H9 (cell line): ENCODE data around the gene PDCD1. TPM values are rescaled to one million over a fixed set of nuclear protein-coding genes. Genes with fewer than 3 reads are reported as not detected.

ENCODE experiments used
- DNase-seq: peaks from one replicate; pipeline ENCODE4 v3.0.0-alpha.2; 2017
- H2AFZ ChIP-seq: one replicate; pipeline ENCODE4 v1.6.1; 2013; ENCODE audit warnings: mild to moderate bottlenecking, low read length, control low read depth, moderate library complexity
- H2AK5ac ChIP-seq: 2 replicates; pipeline ENCODE4 v1.6.1; 2013; ENCODE audit warnings: low read length, control low read depth, mixed read lengths; ENCODE audit not compliant: insufficient read length
- H2BK120ac ChIP-seq: one replicate; pipeline ENCODE4 v1.6.1; 2013; ENCODE audit warnings: low read depth, mild to moderate bottlenecking, low read length, control low read depth, inconsistent platforms; ENCODE audit not compliant: poor library complexity, severe bottlenecking
- H2BK12ac ChIP-seq: 2 replicates; pipeline ENCODE4 v1.6.1; 2013; ENCODE audit warnings: low read length, control low read depth, mixed read lengths, low read depth; ENCODE audit not compliant: insufficient read length
- H2BK15ac ChIP-seq: 2 replicates; pipeline ENCODE4 v1.6.1; 2013; ENCODE audit warnings: low read depth, low read length, control low read depth
- H2BK20ac ChIP-seq: one replicate; pipeline ENCODE4 v1.6.1; 2013; ENCODE audit warnings: low read depth, mild to moderate bottlenecking, low read length, control low read depth, inconsistent platforms; ENCODE audit not compliant: poor library complexity, severe bottlenecking
- H2BK5ac ChIP-seq: 2 replicates; pipeline ENCODE4 v1.6.1; 2013; ENCODE audit warnings: low read length, control low read depth, mixed read lengths; ENCODE audit not compliant: insufficient read length
- H3K14ac ChIP-seq: 2 replicates; pipeline ENCODE4 v1.6.1; 2013; ENCODE audit warnings: low read length, control low read depth; ENCODE audit not compliant: insufficient read depth
- H3K18ac ChIP-seq: 2 replicates; pipeline ENCODE4 v1.6.1; 2013; ENCODE audit warnings: low read depth, mild to moderate bottlenecking, mixed read lengths, low read length, control low read depth; ENCODE audit not compliant: insufficient read length
- H3K23ac ChIP-seq: 2 replicates; pipeline ENCODE4 v1.6.1; 2013; ENCODE audit warnings: low read length, control low read depth, mixed read lengths, low read depth; ENCODE audit not compliant: insufficient read length
- H3K23me2 ChIP-seq: 2 replicates; pipeline ENCODE4 v1.6.1; 2013; ENCODE audit warnings: low read depth, mild to moderate bottlenecking, mixed read lengths, low read length, control low read depth; ENCODE audit not compliant: insufficient read length, poor library complexity, severe bottlenecking
- H3K27ac ChIP-seq: 2 replicates; pipeline ENCODE4 v1.5.1; 2013; ENCODE audit warnings: low read length, control low read depth, mixed read lengths, low read depth; ENCODE audit not compliant: insufficient read length
- H3K27me3 ChIP-seq: 2 replicates; pipeline ENCODE4 v1.6.1; 2013; ENCODE audit warnings: low read length, control low read depth, inconsistent platforms; ENCODE audit not compliant: insufficient read depth
- H3K4ac ChIP-seq: 2 replicates; pipeline ENCODE4 v1.6.1; 2013; ENCODE audit warnings: low read depth, mild to moderate bottlenecking, control low read depth, inconsistent platforms, low read length, moderate library complexity
- H3K4me1 ChIP-seq: 2 replicates; pipeline ENCODE4 v1.6.1; 2013; ENCODE audit warnings: low read length, control low read depth, inconsistent platforms; ENCODE audit not compliant: insufficient read depth
- H3K4me2 ChIP-seq: 2 replicates; pipeline ENCODE4 v1.6.1; 2013; ENCODE audit warnings: low read length, control low read depth, mixed read lengths; ENCODE audit not compliant: insufficient read length, insufficient read depth
- H3K56ac ChIP-seq: 2 replicates; pipeline ENCODE4 v1.6.1; 2013; ENCODE audit warnings: low read depth, mild to moderate bottlenecking, mixed read lengths, low read length, control low read depth; ENCODE audit not compliant: insufficient read length
- H3K79me1 ChIP-seq: 2 replicates; pipeline ENCODE4 v1.6.1; 2013; ENCODE audit warnings: low read depth, mild to moderate bottlenecking, moderate library complexity, low read length, control low read depth, inconsistent platforms; ENCODE audit not compliant: insufficient read depth, poor library complexity, severe bottlenecking
- H3K79me2 ChIP-seq: 2 replicates; pipeline ENCODE4 v1.6.1; 2013; ENCODE audit warnings: low read length, control low read depth, inconsistent platforms; ENCODE audit not compliant: insufficient read depth
- H3K9ac ChIP-seq: 2 replicates; pipeline ENCODE4 v1.6.1; 2013; ENCODE audit warnings: low read length, control low read depth, mixed read lengths; ENCODE audit not compliant: insufficient read length; ENCODE audit errors: extremely low read depth
- H3K9me3 ChIP-seq: one replicate; pipeline ENCODE4 v1.6.1; 2013; ENCODE audit warnings: low read depth, low read length, inconsistent platforms; ENCODE audit not compliant: control insufficient read depth
- H3T11ph ChIP-seq: one replicate; pipeline ENCODE4 v1.6.1; 2013; ENCODE audit warnings: mild to moderate bottlenecking, low read length, control low read depth, inconsistent platforms
- H4K20me1 ChIP-seq: one replicate; pipeline ENCODE4 v1.6.1; 2013; ENCODE audit not compliant: control insufficient read depth, insufficient read length, insufficient read depth
- H4K5ac ChIP-seq: 2 replicates; pipeline ENCODE4 v1.6.1; 2013; ENCODE audit warnings: low read depth, mild to moderate bottlenecking, mixed read lengths, low read length, control low read depth; ENCODE audit not compliant: insufficient read length
- H4K8ac ChIP-seq: replicated peaks from 2 replicates; pipeline ENCODE4 v1.6.1; 2013; ENCODE audit warnings: low read length, control low read depth, mixed read lengths, low read depth; ENCODE audit not compliant: insufficient read length
- H4K91ac ChIP-seq: 2 replicates; pipeline ENCODE4 v1.6.1; 2013; ENCODE audit warnings: low read depth, mild to moderate bottlenecking, moderate library complexity, mixed read lengths, low read length, control low read depth; ENCODE audit not compliant: insufficient read length
- H3K27ac Mint-ChIP-seq, 3 experiments: 2 replicates in 2 of 3; 3 replicates in 1 of 3; pipeline ENCODE4 v1.8.0; 2020 to 2021; ENCODE audit warnings: mixed read lengths in 3 of 3, mild to moderate bottlenecking in 1 of 3, moderate library complexity in 1 of 3
- H3K27me3 Mint-ChIP-seq: 2 replicates; pipeline ENCODE4 v1.8.0; 2021; ENCODE audit warnings: low read depth, mild to moderate bottlenecking, moderate library complexity, mixed read lengths
- H3K36me3 Mint-ChIP-seq, 3 experiments: 2 replicates in 2 of 3; 3 replicates in 1 of 3; pipeline ENCODE4 v1.8.0; 2020 to 2021; ENCODE audit warnings: low read depth in 3 of 3, mixed read lengths in 3 of 3; ENCODE audit not compliant: insufficient read depth in 1 of 3
- H3K4me1 Mint-ChIP-seq, 2 experiments: 2 replicates each; pipeline ENCODE4 v1.8.0; 2020; ENCODE audit warnings: mixed read lengths in 2 of 2
- H3K4me3 Mint-ChIP-seq, 2 experiments: 2 replicates in 1 of 2; 3 replicates in 1 of 2; pipeline ENCODE4 v1.8.0; 2020 to 2021; ENCODE audit warnings: mild to moderate bottlenecking in 2 of 2, mixed read lengths in 2 of 2, moderate library complexity in 1 of 2
- H3K9me3 Mint-ChIP-seq, 2 experiments: 2 replicates in 1 of 2; 3 replicates in 1 of 2; pipeline ENCODE4 v1.8.0; 2020; ENCODE audit warnings: mild to moderate bottlenecking in 2 of 2, mixed read lengths in 2 of 2, moderate library complexity in 1 of 2
- WGBS: extraction: QIAGEN DNeasy Blood & Tissue Kit; methylation state at CpG from one replicate; pipeline ENCODE4 v1.1.7; 2013; ENCODE audit warnings: missing lambda C conversion rate, low lambda C conversion rate, mixed read lengths; ENCODE audit not compliant: insufficient read length; ENCODE audit errors: extremely low coverage; 5-methylcytosine and 5-hydroxymethylcytosine counted together
- total RNA-seq: library from RNA; stranded (reverse); gene quantifications from 2 replicates; pipeline ENCODE4 v1.2.1, GENCODE V29; 2021
- TF ChIP-seq, protein P1 (sequence below): fragments of 200-600 bp; sonication (generic); conservative IDR thresholded peaks from 3 replicates; pipeline ENCODE4 v1.8.0; 2021; ENCODE audit warnings: antibody characterized with exemption, mild to moderate bottlenecking

Gene PDCD1
- total RNA-seq, 1 experiment from 2014 or later, result 1.6 TPM

DNA sequence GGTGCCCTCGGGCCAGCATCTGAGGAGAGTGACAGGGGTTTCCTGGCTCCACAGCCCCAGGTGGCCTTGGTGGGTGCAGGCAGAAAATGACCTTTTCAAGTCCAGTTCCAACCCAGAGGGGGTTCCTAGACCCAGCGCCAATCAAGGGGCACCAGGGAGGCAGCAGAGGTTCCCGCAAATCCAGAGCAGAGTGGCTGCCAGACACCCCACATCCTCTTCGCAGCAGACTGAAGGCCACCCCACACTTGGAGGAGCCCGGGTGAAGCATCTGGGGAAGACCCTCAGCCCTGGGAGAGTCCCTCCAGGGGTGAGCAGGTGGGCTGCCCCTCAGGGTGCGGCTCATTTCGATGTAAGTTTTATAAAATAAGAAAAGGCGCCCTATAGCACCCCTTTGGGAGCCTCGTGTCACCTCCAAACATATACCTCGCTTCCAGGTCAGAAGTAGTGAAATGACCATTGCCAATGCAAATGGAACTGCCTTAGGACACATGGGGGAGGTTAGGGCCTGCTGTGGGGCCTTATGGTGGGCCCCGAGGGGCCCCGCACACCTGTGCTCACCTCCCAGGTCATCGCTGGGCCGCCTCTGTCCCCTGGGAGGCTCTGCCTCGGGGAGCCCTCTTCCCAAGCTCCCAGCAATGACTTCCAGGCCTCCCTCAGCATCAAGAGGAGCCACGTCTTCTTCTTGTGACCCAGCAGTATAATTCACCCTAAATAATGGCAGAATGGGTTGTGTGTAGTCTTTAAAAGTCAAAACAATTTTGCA is 21.8 kb upstream of the PDCD1 start:
- H3K9ac ChIP-seq, result no peak overlapping the region

More for the DNA sequence above, 21.8 kb upstream of the PDCD1 start:
- H3K27ac Mint-ChIP-seq, result peak overlapping the region; percentile 28 to 92 (median 34); a peak in 4 of 7 replicates
- Histone ChIP-seq H3K18ac (no peak overlapping the region), H4K20me1 (no peaks in the 10 kb centered on the region), H2BK5ac (no peak overlapping the region), H3T11ph (no peak overlapping the region), H2BK120ac (no peak overlapping the region), H3K23me2 (no peaks in the 10 kb centered on the region), H2BK20ac (no peak overlapping the region), H3K9me3 (no peaks in the 10 kb centered on the region), H3K79me1 (no peaks in the 10 kb centered on the region), H4K5ac (no peak overlapping the region), H2BK12ac (no peak overlapping the region), H2AK5ac (no peak overlapping the region), H4K91ac (no peak overlapping the region), H3K79me2 (no peaks in the 10 kb centered on the region), H3K4ac (no peak overlapping the region), H4K8ac (no peak overlapping the region), H2AFZ (no peak overlapping the region), H3K56ac (no peak overlapping the region), H3K4me2 (peak overlapping the region; percentile 38), H3K27me3 (no peaks in the 10 kb centered on the region), H3K23ac (no peak overlapping the region), H3K4me1 (peaks cover 3% of the 10 kb centered on the region; the same call in 1 of the 2 replicates), H2BK15ac (no peak overlapping the region), H3K27ac (no peak overlapping the region), H3K14ac (no peak overlapping the region)
- H3K9me3 Mint-ChIP-seq, result peaks cover 3% of the 10 kb centered on the region in 2 experiments
- TF ChIP-seq, protein P1, sequence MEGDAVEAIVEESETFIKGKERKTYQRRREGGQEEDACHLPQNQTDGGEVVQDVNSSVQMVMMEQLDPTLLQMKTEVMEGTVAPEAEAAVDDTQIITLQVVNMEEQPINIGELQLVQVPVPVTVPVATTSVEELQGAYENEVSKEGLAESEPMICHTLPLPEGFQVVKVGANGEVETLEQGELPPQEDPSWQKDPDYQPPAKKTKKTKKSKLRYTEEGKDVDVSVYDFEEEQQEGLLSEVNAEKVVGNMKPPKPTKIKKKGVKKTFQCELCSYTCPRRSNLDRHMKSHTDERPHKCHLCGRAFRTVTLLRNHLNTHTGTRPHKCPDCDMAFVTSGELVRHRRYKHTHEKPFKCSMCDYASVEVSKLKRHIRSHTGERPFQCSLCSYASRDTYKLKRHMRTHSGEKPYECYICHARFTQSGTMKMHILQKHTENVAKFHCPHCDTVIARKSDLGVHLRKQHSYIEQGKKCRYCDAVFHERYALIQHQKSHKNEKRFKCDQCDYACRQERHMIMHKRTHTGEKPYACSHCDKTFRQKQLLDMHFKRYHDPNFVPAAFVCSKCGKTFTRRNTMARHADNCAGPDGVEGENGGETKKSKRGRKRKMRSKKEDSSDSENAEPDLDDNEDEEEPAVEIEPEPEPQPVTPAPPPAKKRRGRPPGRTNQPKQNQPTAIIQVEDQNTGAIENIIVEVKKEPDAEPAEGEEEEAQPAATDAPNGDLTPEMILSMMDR, result no peak
- DNase-seq, result no peak
- H3K4me1 Mint-ChIP-seq, result peaks cover 20 to 32% of the 10 kb centered on the region in 2 experiments
- H3K36me3 Mint-ChIP-seq, result peaks cover 0 to 7% (median 2%) of the 10 kb centered on the region in 3 experiments; a peak in 5 of 7 replicates
- H3K27me3 Mint-ChIP-seq, result peaks cover 3% of the 10 kb centered on the region
- peak overlapping the region; percentile 74 to 86 for H3K4me3 Mint-ChIP-seq
- no CpG with 5 or more reads among the region's 16 CpGs for WGBS
